SK-N-SH treated with all-trans-retinoic acid at 6 μM for 48 hours (cell line): Measurements from ENCODE around the gene AKAP13.

ENCODE experiments used
- TCF4 ChIP-seq: fragments of 250-450 bp; sonication (Bioruptor Pico); IDR thresholded peaks from 2 replicates; pipeline ENCODE4 v1.8.0; 2021; ENCODE audit warnings: mild to moderate bottlenecking, moderate library complexity, borderline replicate concordance
- ZFP30 ChIP-seq: fragments of 450-650 bp; formaldehyde crosslinking; IDR thresholded peaks from 2 replicates; pipeline ENCODE4 v1.5.0; 2022; ENCODE audit warnings: mild to moderate bottlenecking, moderate library complexity
- ZNF565 ChIP-seq: fragments of 450-650 bp; formaldehyde crosslinking; conservative IDR thresholded peaks from 2 replicates; pipeline ENCODE4 v1.5.0; 2020; ENCODE audit warnings: low read depth, mild to moderate bottlenecking, moderate library complexity
- ZNF70 ChIP-seq: fragments of 450-650 bp; formaldehyde crosslinking; IDR thresholded peaks from 2 replicates; pipeline ENCODE4 v1.5.0; 2020; ENCODE audit warnings: mild to moderate bottlenecking, moderate library complexity
- TF ChIP-seq, protein P1 (sequence below): fragments of 250-450 bp; sonication (Bioruptor Pico); IDR thresholded peaks from 2 replicates; pipeline ENCODE4 v1.5.0; 2020; ENCODE audit warnings: mild to moderate bottlenecking, moderate library complexity
- TF ChIP-seq, protein P2 (sequence below): fragments of 250-450 bp; sonication (Bioruptor Pico); IDR thresholded peaks from 2 replicates; pipeline ENCODE4 v1.8.0; 2020; ENCODE audit warnings: mild to moderate bottlenecking, moderate library complexity, borderline replicate concordance

DNA sequence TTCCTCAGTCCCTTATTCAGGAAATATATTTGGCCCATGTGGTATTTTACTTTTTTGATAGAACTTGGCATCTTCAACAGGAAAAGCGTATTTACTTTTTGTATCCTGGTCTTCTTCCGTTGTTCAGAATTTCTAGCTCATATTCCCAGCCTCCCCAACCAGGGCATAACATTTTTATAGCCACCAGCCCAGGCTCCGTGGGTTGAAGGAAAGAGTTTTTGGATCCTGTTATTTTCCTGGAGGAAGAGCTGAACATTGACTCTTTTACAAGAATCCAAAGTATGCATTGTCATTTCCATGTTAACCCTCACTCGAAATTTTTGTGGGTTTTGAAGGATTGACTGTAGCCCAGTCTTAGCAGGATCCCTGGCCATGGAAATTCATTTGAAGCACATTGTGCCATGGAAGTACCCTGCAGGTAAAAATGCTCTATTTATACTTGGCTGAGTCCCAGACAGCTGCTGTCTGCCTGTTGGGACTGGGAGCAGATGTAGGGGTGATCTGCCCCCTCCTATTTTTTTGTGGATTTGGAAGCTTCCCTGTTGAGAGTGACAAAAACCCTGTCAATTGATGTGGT, 98.8 kb downstream of the AKAP13 start:
- TF ChIP-seq, protein P1, sequence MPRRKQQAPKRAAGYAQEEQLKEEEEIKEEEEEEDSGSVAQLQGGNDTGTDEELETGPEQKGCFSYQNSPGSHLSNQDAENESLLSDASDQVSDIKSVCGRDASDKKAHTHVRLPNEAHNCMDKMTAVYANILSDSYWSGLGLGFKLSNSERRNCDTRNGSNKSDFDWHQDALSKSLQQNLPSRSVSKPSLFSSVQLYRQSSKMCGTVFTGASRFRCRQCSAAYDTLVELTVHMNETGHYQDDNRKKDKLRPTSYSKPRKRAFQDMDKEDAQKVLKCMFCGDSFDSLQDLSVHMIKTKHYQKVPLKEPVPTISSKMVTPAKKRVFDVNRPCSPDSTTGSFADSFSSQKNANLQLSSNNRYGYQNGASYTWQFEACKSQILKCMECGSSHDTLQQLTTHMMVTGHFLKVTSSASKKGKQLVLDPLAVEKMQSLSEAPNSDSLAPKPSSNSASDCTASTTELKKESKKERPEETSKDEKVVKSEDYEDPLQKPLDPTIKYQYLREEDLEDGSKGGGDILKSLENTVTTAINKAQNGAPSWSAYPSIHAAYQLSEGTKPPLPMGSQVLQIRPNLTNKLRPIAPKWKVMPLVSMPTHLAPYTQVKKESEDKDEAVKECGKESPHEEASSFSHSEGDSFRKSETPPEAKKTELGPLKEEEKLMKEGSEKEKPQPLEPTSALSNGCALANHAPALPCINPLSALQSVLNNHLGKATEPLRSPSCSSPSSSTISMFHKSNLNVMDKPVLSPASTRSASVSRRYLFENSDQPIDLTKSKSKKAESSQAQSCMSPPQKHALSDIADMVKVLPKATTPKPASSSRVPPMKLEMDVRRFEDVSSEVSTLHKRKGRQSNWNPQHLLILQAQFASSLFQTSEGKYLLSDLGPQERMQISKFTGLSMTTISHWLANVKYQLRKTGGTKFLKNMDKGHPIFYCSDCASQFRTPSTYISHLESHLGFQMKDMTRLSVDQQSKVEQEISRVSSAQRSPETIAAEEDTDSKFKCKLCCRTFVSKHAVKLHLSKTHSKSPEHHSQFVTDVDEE (CRISPR knock-in tag) = no peak
- no peak for TF ChIP-seq TCF4
- no peak for TF ChIP-seq ZNF70 (CRISPR knock-in tag)
- TF ChIP-seq, protein P2, sequence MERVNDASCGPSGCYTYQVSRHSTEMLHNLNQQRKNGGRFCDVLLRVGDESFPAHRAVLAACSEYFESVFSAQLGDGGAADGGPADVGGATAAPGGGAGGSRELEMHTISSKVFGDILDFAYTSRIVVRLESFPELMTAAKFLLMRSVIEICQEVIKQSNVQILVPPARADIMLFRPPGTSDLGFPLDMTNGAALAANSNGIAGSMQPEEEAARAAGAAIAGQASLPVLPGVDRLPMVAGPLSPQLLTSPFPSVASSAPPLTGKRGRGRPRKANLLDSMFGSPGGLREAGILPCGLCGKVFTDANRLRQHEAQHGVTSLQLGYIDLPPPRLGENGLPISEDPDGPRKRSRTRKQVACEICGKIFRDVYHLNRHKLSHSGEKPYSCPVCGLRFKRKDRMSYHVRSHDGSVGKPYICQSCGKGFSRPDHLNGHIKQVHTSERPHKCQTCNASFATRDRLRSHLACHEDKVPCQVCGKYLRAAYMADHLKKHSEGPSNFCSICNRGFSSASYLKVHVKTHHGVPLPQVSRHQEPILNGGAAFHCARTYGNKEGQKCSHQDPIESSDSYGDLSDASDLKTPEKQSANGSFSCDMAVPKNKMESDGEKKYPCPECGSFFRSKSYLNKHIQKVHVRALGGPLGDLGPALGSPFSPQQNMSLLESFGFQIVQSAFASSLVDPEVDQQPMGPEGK (CRISPR knock-in tag) = no peak
- TF ChIP-seq ZFP30 (CRISPR knock-in tag) = no peak
- TF ChIP-seq ZNF565 (CRISPR knock-in tag) = no peak
